HepG2 (cell line): Measurements from ENCODE around the gene PXMP4. TPM values are rescaled to one million over a fixed set of nuclear protein-coding genes. Genes with fewer than 3 reads are reported as not detected.

Source experiments
- ATAC-seq: fragments of 200-7000 bp; cut with Tn5 transposase; 3 replicates; pipeline ENCODE4 v1.9.1; 2020; ENCODE audit warnings: mild to moderate bottlenecking, moderate library complexity
- BruUV-seq: library from RNA; stranded (reverse); fragments of 400-500 nt; replicated peaks from 2 replicates; lab custom pipeline; 2021; lab: Mats Ljungman, UMichigan
- CTCF ChIA-PET: fragments of 300-600 bp; formaldehyde crosslinking; extraction: SDS; loops from one replicate; lab custom pipeline; 2021; ENCODE audit warnings: low total read pairs, inconsistent platforms, low intra/inter-chr PET ratio; lab: Yijun Ruan, JAX
- POLR2A ChIA-PET: fragments of 350-600 bp; sonication (Branson Sonifier 250); formaldehyde crosslinking; loops from one replicate; lab custom pipeline; 2020; ENCODE audit warnings: antibody characterized with exemption, inconsistent platforms; lab: Yijun Ruan, JAX
- DNase-seq: peaks from one replicate; pipeline ENCODE4 v3.0.0-alpha.2; 2015; ENCODE audit warnings: low spot score
- FAIRE-seq: peaks from 3 replicates; lab custom pipeline; 2011; peaks lifted over from hg19 to GRCh38; lab: Jason Lieb, UNC
- H2AFZ ChIP-seq: one replicate; pipeline ENCODE4 v1.6.1; 2011; ENCODE audit warnings: low read length, inconsistent platforms
- H3K27ac ChIP-seq: fragments of 300-600 bp; 3 replicates; pipeline ENCODE4 v1.8.0; 2011; ENCODE audit warnings: mixed run types, mild to moderate bottlenecking, mixed read lengths, low read length, inconsistent platforms; ENCODE audit not compliant: insufficient read depth; ENCODE audit errors: extremely low read length
- H3K27me3 ChIP-seq, 2 experiments: fragments of 200-600 bp in 1 of 2; 2 replicates in 1 of 2; 3 replicates in 1 of 2; pipeline versions ENCODE4 v1.6.0 to v1.8.0; 2011; ENCODE audit warnings: low read length in 2 of 2, mild to moderate bottlenecking in 2 of 2, moderate library complexity in 2 of 2, inconsistent platforms in 1 of 2; ENCODE audit not compliant: insufficient read depth in 2 of 2, control insufficient read depth in 1 of 2
- H3K36me3 ChIP-seq, 2 experiments: fragments of 200-600 bp in 1 of 2; replicated peaks in 1 of 2; 2 replicates in 1 of 2; 3 replicates in 1 of 2; pipeline versions ENCODE4 v1.5.1 to v1.8.0; 2011; ENCODE audit warnings: low read length in 2 of 2, inconsistent platforms in 1 of 2; ENCODE audit not compliant: insufficient read depth in 2 of 2, control insufficient read depth in 1 of 2
- H3K4me1 ChIP-seq: 2 replicates; pipeline ENCODE4 v1.5.1; 2012; ENCODE audit warnings: low read length, inconsistent platforms; ENCODE audit not compliant: insufficient read depth
- H3K4me2 ChIP-seq: 2 replicates; pipeline ENCODE4 v1.6.0; 2011; ENCODE audit warnings: low read depth, low read length, inconsistent platforms
- H3K4me3 ChIP-seq, 3 experiments: fragments of 200-600 bp in 1 of 3; sonication (generic), shearing (Covaris generic) in 1 of 3; replicated peaks in 1 of 3; 2 replicates each; pipeline ENCODE4 v1.5.1; 2011 to 2016; ENCODE audit warnings: low read length in 3 of 3, inconsistent platforms in 2 of 3, low read depth in 2 of 3, mild to moderate bottlenecking in 2 of 3, control low read depth in 1 of 3, mixed read lengths in 1 of 3; ENCODE audit not compliant: insufficient read depth in 1 of 3
- H3K79me2 ChIP-seq: one replicate; pipeline ENCODE4 v1.6.1; 2011; ENCODE audit warnings: low read length, inconsistent platforms; ENCODE audit not compliant: insufficient read depth
- H3K9ac ChIP-seq: 2 replicates; pipeline ENCODE4 v1.6.0; 2011; ENCODE audit warnings: mild to moderate bottlenecking, low read depth, low read length, inconsistent platforms; ENCODE audit not compliant: insufficient read depth
- H3K9me3 ChIP-seq: 2 replicates; pipeline ENCODE4 v1.5.1; 2012; ENCODE audit warnings: mild to moderate bottlenecking, low read length
- H4K20me1 ChIP-seq: 2 replicates; pipeline ENCODE4 v1.6.0; 2011; ENCODE audit warnings: inconsistent platforms, mild to moderate bottlenecking, low read length, moderate library complexity; ENCODE audit not compliant: insufficient read depth
- CBFB ChIP-seq: sonication (generic); formaldehyde crosslinking; IDR thresholded peaks from 2 replicates; pipeline ENCODE4 v1.4.0; 2020; ENCODE audit warnings: missing genetic modification reagents
- MEF2D ChIP-seq: sonication (generic); formaldehyde crosslinking; IDR thresholded peaks from 2 replicates; pipeline ENCODE4 v1.5.1; 2020; ENCODE audit warnings: mild to moderate bottlenecking, missing genetic modification reagents
- MEIS1 ChIP-seq: sonication (generic); formaldehyde crosslinking; IDR thresholded peaks from 2 replicates; pipeline ENCODE4 v1.9.0; 2021; ENCODE audit warnings: mild to moderate bottlenecking, missing genetic modification reagents, moderate library complexity, borderline replicate concordance
- SCMH1 ChIP-seq: sonication (generic); formaldehyde crosslinking; IDR thresholded peaks from 2 replicates; pipeline ENCODE4 v1.9.0; 2021; ENCODE audit warnings: missing genetic modification reagents, mild to moderate bottlenecking, borderline replicate concordance
- SP5 ChIP-seq: IDR thresholded peaks from 2 replicates; pipeline ENCODE4 v1.6.1; 2016; ENCODE audit warnings: low read depth, borderline replicate concordance
- TEAD2 ChIP-seq: sonication (generic); formaldehyde crosslinking; IDR thresholded peaks from 2 replicates; pipeline ENCODE4 v1.9.0; 2021; ENCODE audit warnings: missing genetic modification reagents
- WIZ ChIP-seq: sonication (generic); formaldehyde crosslinking; IDR thresholded peaks from 2 replicates; pipeline ENCODE4 v1.5.1; 2020; ENCODE audit warnings: mild to moderate bottlenecking, missing genetic modification reagents
- ZBTB7A ChIP-seq: sonication (generic); formaldehyde crosslinking; IDR thresholded peaks from 2 replicates; pipeline ENCODE4 v1.8.0; 2022; ENCODE audit warnings: mild to moderate bottlenecking, missing genetic modification reagents
- ZNF232 ChIP-seq: sonication (generic); formaldehyde crosslinking; IDR thresholded peaks from 2 replicates; pipeline ENCODE4 v1.4.0; 2020; ENCODE audit warnings: missing genetic modification reagents, borderline replicate concordance
- ZNF484 ChIP-seq: sonication (generic); formaldehyde crosslinking; IDR thresholded peaks from 2 replicates; pipeline ENCODE4 v1.5.1; 2020; ENCODE audit warnings: mild to moderate bottlenecking, low read depth, missing genetic modification reagents, borderline replicate concordance
- WGBS: methylation state at CpG from one replicate; pipeline ENCODE4 v1.1.6; 2017; ENCODE audit warnings: low lambda C conversion rate; 5-methylcytosine and 5-hydroxymethylcytosine counted together
- in situ Hi-C: cut with HindIII; loops from 2 replicates; pipeline ENCODE4 v1.10.0; 2017; ENCODE audit warnings: low pct_unique_long_range_greater_than_20kb; ENCODE audit not compliant: extremely low pct_ligation_motif_present
- intact Hi-C: fragments of 100-400 bp; cut with micrococcal nuclease; formaldehyde crosslinking; loops from one replicate; pipeline ENCODE4 v1.10.0; 2022; ENCODE audit not compliant: unreplicated experiment
- polyA plus RNA-seq, 8 experiments: library from polyadenylated mRNA; depleted of rRNA in 3 of 8; stranded (reverse) in 7 of 8; unstranded in 1 of 8; fragments of >200 nt; fragmentation: Illumina TruSeq in 4 of 8; extraction: Trizol in 4 of 8; gene quantifications; 2 replicates each; pipeline versions ENCODE4 v1.2.1 to v1.2.3, GENCODE V29; 2011 to 2016; ENCODE audit warnings: low read depth in 4 of 8, missing spikeins in 1 of 8, mixed read lengths in 1 of 8; ENCODE audit not compliant: insufficient read depth in 1 of 8
- total RNA-seq, 5 experiments: library from RNA; depleted of rRNA; stranded (reverse); fragments of >200 nt; fragmentation: Illumina TruSeq; extraction: Trizol; gene quantifications; 2 replicates each; pipeline ENCODE4 v1.2.3, GENCODE V29; 2016; ENCODE audit warnings: low read depth in 1 of 5
- TF ChIP-seq, protein P1 (sequence below): sonication (generic); formaldehyde crosslinking; IDR thresholded peaks from 2 replicates; pipeline ENCODE4 v1.8.0; 2022; ENCODE audit warnings: missing genetic modification reagents, mild to moderate bottlenecking, borderline replicate concordance
- TF ChIP-seq, protein P2 (sequence below): sonication (generic); formaldehyde crosslinking; IDR thresholded peaks from 2 replicates; pipeline ENCODE4 v1.4.0; 2020; ENCODE audit warnings: mild to moderate bottlenecking, missing genetic modification reagents
- TF ChIP-seq, protein P3 (sequence below): sonication (generic); formaldehyde crosslinking; IDR thresholded peaks from 2 replicates; pipeline ENCODE4 v1.5.0; 2020; ENCODE audit warnings: missing genetic modification reagents

The PXMP4 gene
- total and polyA plus RNA-seq, 2 of the 13 experiments (the other 11 are each of a cell fraction or from before 2014, with no cell fraction given): not detected

DNA sequence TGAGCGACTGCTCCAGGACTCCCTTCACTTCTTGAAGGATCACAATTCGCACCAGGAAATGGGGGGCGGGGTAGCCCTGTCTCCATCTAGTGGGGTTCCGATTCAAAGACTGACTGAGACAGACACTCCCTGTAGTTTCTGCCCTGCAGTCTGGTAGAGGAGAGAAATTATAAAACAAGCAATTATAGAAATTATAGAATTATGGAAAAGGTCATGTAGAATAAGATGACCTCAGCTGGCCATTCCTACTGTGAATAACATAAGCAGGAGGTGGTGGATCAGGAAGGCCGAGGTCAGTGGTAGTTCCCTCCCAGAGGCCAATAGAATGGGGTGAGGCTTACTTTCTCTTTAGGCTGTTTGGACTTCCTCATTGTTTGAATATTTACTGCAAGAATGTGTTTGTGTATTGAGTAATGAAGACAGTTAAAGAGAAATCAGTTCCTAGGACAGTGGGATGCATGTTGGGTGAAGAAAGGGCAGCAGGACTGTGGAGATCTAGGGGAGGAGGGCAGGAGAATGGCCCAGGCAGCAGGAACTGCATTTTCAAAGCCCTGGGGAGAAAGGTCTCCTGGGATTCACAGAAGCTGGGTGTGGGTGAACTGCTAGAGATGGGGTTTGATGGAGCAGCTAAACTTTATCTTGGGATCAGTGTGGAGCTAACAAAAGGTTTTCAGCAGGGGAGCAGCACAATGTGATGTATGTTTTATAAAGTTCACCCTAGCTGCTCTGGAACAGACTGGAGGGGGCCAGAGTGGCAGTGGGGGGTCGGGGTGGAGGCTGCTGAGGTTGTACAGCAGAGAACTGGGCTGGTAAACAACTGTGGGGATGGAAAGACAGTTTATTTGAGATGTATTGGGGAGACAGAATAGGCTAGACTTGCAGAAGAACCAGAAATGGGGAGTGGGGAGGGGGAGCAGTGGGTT lies 13.8 kb upstream of the PXMP4 start (continued):
- TF ChIP-seq MEIS1 (CRISPR knock-in tag) (no peak), ZNF232 (CRISPR knock-in tag) (no peak), ZNF484 (CRISPR knock-in tag) (no peak), CBFB (CRISPR knock-in tag) (no peak), ZBTB7A (CRISPR knock-in tag) (no peak), MEF2D (CRISPR knock-in tag) (peak; percentile 25; the same call in 1 of the 2 replicates), TEAD2 (CRISPR knock-in tag) (no peak)
- TF ChIP-seq, protein P1, sequence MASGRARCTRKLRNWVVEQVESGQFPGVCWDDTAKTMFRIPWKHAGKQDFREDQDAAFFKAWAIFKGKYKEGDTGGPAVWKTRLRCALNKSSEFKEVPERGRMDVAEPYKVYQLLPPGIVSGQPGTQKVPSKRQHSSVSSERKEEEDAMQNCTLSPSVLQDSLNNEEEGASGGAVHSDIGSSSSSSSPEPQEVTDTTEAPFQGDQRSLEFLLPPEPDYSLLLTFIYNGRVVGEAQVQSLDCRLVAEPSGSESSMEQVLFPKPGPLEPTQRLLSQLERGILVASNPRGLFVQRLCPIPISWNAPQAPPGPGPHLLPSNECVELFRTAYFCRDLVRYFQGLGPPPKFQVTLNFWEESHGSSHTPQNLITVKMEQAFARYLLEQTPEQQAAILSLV: no peak; the same call in 1 of the 2 replicates

DNA sequence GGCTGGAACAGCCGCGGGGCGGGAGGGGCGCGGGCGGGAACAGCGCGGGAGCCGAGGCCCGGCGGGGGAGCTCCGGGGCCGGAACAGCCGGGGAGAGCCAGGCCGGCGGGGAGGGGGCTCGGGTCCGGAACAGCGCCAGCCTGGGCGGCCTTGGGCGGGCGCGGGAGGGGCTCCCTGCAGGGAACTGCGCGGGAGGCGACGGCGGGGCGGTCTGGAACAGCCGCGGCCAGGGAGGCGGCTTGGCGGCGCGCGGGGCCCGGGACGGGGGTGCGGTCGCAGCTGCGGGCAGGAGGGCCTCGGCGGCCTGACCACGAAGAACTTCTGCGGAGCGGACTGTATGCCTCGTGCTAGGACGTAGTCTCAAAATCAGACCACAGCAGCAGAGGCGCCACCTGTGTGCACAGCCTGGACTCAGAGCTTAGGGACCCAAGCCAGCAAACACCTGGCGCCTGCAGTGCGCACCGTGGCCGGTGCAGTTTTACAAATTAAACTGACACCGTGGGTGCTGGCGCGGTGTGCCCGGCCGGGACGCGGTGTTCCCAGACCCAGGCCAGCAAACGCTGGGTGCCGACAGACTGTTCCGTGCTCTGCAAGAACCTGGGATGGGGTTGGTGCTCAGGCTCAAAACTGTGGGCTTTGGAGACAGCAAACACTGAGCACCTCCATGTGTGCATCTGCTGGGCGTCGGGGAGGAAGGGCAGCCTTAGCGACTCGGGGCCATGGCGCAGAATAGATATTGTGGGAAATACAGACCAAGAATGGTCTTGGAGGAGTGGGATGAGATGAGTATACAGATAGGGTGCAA lies 12.3 kb upstream of the PXMP4 start:
- FAIRE-seq (no peak), ATAC-seq (peak; percentile 75), DNase-seq (peak; percentile 82)
- H3K79me2 ChIP-seq: no peaks in the 10 kb centered on the region
- H3K9me3 ChIP-seq: peaks cover 22% of the 10 kb centered on the region
- BruUV-seq: TSS peak; percentile 89
- in situ Hi-C loops (no loop called here), intact Hi-C loops (loop anchor here (1.0 to 10.0 kb wide), 3 partner anchors 60 to 288 kb away; partner anchors contain the start of genes CHMP4B, NECAB3 and SNTA1)
- ChIA-PET CTCF (interaction anchor here (0.6 to 1.8 kb wide), 3 partner anchors 30 to 79 kb away, joined by 4 to 5 read pairs (median 5); no protein-coding TSS in a partner anchor), POLR2A (interaction anchor here (0.5 to 3.7 kb wide), 24 partner anchors 10 to 571 kb away, joined by 3 to 15 read pairs (median 4); partner anchors contain the start of genes AHCY, CBFA2T2, CDK5RAP1 and EIF2S2)
- no peaks in the 10 kb centered on the region for H3K27me3 ChIP-seq
- H3K9ac ChIP-seq: peak overlapping the region; percentile 74
- peak overlapping the region; percentile 96 for H3K4me2 ChIP-seq
- under 1% methylated on average over 43 of the region's 68 CpGs for WGBS
- no peaks in the 10 kb centered on the region for H3K36me3 ChIP-seq
- no peaks in the 10 kb centered on the region for H4K20me1 ChIP-seq
- H2AFZ ChIP-seq: peak overlapping the region; percentile 8
- peak overlapping the region; percentile 84 for H3K27ac ChIP-seq
- H3K4me1 ChIP-seq: peaks cover 31% of the 10 kb centered on the region
- H3K4me3 ChIP-seq: peak overlapping the region; percentile 60 to 81 (median 65)
- TF ChIP-seq, protein P2, sequence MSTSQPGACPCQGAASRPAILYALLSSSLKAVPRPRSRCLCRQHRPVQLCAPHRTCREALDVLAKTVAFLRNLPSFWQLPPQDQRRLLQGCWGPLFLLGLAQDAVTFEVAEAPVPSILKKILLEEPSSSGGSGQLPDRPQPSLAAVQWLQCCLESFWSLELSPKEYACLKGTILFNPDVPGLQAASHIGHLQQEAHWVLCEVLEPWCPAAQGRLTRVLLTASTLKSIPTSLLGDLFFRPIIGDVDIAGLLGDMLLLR (CRISPR knock-in tag): peak; percentile 89
- TF ChIP-seq SP5 (CRISPR knock-in tag) (peak; percentile 57; the same call in 1 of the 2 replicates), WIZ (peak; percentile 42; the same call in 1 of the 2 replicates), SCMH1 (CRISPR knock-in tag) (no peak)
- TF ChIP-seq, protein P3, sequence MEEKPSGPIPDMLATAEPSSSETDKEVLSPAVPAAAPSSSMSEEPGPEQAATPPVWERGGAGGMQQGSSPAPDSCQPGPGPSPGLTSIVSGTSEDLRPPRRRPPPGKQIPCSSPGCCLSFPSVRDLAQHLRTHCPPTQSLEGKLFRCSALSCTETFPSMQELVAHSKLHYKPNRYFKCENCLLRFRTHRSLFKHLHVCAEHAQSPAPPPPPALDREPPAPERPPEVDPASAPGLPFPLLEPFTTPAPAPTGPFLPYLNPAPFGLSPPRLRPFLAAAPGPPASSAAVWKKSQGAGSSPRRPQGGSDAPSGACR (CRISPR knock-in tag): peak; percentile 55
